GM19025 (cell line): Measurements from ENCODE around the gene PDCD10.

ENCODE experiments used
- ATAC-seq: cut with Tn5 transposase; IDR thresholded peaks from one replicate; pipeline ENCODE4 v1.9.1; 2021; ENCODE audit warnings: mild to moderate bottlenecking, low read depth, moderate library complexity; ENCODE audit not compliant: unreplicated experiment

Gene PDCD10

DNA sequence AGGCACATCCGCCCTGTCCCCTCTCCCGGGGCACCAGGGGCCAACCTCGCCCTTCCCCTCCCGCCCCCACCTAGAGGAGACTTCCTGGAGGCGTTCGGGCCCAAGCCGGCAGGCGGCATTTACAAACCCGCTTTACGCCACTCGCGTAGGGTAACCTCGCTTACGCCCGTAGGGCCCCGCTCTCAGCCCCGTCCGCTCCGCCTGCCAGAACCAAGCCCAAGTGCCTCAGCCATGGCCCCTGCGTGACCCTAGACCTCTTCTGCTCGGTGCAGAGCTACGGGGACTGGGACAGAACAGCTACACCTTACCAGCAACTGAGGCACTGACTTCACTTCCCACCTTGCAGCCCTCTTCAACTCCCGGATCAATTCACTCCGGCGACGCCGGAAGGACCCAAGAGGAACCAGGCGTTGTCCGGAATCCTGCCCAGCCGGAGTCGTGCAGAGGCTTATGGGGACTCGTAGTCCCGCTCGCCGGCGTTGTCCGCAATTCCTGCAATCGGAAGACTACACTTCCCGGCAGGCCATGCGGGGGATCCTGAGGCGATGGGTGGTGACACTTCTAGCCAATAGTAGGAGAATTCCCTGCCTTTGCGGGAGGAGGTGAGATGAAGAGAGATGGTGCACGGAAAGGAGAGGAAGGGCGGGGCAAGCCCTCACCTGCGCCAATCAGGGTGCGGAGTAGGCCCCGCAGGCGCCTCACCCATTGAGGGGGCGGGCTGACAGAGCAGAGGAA is at the start of gene PDCD10:
TSS of gene PDCD10 (minus strand) at position 395 of the 735 bp plus-strand sequence. CDS start 14,735 bp downstream, outside the sequence.
- ATAC-seq: peak; percentile 79

DNA sequence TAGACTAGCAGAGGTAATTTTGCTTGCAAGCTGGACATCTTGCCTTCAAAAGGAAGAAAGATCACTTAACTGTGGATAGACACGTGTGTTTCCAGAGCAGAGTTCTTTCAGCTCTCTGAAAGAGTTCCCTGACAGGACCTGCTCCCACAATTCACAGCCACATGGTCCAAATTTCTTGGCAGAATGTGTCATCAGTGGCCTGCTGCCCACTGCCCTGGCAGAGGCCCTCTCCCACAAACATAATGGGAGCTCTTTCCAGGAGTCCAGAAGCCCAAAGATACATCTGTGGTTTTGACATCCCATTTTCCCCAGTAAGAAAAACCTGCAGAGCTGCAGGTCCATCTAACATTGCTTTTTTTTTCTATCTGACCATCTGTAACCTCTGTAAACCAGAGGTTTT is 49.1 kb upstream of the PDCD10 start:
- ATAC-seq: no peak

DNA sequence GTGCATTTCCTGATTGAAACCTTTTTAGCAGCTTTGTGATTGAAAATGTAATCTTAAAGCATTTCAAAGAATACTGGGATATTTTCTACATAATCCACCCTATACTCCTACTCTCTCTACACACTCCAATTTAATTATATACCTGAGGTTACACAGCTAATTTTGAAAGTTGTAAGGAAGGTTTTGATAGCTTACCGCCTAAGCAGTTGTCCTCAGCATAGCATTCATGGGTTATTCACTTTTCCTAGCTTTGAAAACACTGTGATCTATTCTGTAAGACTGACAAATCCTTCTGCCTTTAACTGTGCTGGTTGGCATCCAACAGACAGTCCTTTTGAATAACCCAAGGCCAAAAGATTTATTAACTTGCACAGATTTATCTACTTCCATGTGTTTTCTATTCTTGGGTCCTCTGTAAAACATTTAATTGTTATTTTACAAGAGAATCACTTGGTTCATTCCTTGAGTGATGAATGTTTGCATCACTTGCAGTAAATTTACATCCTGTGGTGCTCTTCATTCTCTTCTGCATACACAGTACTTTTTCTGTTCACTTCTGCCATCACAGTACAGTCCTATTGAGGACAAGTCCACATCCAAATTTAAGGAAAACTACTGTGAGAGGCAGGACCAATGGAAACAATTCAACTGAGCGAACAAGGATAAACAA is 45.7 kb upstream of the PDCD10 start:
- no peak for ATAC-seq

DNA sequence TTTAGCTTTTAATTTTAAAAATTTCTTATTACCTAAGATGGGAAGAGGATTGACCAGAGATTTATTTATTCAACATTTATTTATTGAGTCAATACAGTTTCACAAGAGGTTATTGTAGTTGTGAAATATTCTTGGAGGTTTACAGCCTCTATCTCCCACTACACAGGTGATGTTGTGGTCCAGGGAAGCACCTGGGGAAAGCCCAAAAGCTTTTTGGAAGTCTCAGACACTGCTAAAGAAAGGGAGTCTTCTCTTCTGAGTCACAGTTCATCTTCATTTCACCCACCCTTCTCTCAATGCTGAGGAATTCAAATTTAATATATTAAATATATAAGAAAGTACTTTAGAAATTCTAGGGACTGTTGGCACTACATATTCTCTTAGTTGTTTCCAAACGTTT is 42.7 kb upstream of the PDCD10 start:
- ATAC-seq: no peak

DNA sequence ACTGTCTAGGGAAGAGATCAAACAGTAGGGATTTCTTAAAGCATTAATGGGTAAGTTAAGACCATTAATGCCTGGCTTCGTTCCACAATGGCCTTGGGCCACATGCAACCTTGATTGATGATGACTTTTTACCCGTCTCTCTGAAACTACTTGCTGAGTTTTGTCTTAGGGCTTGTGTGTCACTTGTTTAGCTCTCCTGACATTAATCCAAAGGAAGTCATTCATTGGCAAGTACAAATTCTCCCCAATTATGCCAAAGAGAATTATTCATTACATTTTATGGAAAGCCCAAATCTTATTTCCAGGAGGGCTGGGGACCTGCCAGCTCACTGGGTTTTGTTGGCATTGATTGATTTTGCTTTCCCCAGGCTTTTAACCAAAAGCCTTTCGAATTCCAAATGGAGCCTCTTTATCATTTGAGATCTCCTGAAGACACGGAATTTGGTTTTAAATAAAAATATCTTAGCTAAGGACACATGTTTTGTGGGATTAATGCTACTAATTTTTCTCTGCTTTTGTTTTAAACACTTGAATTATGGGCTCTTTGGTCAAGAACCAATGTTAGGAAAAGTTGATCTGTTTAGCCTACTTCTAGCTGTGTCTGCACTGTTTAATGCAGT is 41.5 kb upstream of the PDCD10 start:
- no peak for ATAC-seq

DNA sequence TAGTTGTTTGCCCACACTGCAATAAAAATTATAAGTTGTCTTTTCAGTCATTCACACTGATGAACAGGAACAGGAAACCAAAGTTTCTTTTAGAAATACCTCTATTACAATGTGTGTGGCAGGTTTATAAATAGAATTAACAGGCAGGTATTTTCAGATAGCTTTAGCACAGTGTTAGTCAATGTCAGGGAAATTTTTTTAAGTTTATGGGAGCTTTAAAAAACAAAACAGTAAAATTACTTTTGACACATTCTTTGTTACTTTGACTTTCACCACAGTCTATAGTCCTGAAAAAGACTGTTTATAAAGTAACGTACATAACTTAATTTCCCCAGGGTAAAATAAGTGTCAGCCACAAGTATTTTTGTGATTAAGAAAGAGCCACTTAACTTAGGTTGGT is 38.9 kb upstream of the PDCD10 start:
- ATAC-seq: peak; percentile 55

DNA sequence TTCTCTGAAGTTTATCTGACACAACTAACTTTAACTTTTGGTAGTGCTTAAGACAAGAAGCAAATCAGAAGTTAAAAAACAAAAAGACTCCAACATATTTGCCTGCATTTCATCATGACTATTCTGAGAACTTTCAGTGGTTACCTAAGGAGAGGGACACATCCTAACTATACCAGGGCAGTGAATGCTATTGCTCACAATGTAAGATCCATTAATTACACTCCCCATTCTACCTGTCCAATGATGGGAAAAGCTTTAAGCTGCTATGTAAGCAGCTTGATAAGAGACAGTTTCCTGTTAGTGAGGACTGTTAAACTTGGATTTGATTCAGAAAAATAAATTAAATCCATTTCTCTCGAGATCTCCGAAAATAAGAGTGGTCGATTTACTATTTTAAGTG is 38.3 kb upstream of the PDCD10 start:
- ATAC-seq: peak; percentile 38

DNA sequence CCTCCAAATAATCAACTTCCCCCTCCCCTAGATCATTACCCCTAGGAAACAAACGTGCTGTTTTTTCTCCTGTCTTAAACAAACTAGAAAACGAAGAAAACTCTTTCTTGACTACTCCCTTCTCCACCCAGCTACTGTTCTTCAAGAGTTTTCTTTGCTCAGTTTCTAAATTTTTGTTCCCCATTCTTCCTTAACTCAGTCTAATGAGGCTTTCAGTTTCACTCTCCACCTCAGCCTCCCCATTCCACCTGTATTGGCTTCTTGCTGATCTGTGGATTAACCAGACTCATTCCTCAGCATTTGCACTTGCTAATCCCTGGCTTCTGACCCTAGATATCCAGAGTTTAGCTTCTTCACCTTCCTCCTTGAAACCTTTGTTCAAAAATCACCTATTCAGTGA is 27.6 kb upstream of the PDCD10 start:
- ATAC-seq: no peak

DNA sequence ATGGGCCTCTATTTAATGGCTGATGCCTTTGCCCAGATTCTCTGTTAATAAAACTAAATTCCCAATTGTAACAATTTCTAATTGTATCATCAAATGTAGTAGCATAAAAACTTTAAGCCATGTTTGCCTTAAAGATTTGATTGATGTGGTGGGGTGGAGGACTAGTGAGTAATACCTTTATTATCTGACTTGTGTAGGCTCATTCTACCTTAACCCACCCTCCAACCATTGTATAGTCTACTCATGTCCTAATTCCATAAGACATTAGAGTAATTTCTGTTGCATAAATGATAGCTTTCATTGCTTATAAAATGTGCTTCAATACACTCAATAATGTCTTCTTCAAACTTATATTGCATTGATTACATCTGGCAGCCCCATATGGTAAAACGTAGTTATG is 26.6 kb upstream of the PDCD10 start:
- ATAC-seq: no peak

DNA sequence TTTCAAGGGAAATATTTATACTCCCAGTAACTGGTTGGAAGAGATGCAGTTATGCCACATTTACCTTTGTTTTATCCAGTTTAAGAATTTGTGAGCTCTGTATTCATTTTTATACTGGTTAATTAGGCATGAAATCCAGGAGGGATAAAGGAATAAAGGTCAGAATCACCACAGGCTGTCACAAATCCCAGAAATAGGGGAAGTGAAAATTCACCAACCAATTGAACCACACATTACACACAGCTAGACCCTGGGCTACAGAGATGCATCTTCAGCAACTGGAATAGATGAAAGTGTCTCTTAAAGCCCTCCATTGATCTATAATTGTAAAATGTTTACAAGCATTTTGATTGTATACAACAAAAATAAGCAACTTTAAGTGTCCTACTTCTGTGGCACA is 19.4 kb upstream of the PDCD10 start:
- no peak for ATAC-seq

DNA sequence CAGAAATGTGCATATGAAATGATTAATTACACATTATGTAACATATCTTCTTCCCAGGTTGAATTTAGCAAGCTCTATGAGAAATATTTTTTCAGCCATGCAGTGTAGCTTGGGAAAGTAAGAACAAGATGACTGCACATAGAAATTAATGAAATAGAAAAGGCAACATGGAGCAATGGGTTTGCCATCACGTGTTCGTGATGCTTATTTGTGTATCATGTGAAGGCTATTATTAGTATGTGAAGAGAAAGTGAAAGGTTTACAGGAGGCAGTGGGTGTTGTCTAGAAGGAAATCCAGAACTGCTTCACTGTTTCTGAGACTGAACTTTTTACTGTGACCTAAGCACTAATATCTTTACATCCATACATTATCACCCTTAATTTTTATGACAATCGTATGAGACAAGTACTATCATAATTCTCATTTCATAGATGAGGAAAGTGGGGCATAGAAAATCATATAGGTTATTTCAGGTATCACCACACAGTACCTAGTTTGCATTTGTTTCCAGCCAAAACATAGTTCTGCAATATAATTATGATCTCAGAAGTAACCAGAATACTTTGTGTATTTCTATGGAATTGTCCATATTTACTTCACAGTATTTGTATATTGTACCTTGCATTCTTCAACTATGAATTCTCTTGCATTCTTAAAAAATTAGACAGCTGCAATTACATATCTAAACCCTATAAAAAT is 15.7 kb upstream of the PDCD10 start:
- peak; percentile 97 for ATAC-seq

DNA sequence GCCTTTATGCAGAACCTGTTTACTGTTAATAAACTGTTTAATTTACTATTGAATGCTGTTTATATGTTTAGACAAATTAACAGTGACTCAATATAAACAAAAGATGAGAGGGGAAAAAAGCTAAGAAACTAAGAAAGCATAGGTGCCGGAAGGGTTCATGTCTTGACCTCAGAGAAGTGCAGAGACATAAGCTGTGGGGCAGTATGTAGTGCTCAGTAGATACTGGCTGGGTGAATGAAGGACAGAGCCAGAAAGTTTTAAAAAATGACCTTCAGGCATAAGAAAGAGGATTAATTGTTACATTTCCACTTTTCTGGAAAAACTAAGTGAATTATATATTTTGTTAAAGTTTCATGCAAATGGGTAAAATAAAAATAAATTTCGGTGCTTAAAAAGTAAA is 15.0 kb upstream of the PDCD10 start:
- ATAC-seq: no peak

DNA sequence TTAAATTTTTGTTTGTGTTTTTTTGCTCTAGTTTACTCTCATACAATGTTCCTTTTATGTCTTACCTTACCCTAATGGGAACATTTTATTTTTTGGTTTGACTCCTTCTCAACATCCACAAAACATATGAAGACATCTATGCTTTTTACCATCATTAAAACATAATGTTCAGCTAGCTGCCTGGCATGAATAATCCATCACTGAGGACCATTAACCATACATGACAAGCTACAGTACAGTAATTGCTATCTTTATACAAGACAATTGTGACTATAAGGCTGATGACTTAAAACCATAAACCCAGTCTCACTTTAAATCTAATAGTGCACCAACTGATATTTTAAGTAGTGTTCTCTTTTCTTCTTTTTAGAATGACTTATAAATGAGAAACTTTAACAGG is 14.5 kb upstream of the PDCD10 start:
- no peak for ATAC-seq

DNA sequence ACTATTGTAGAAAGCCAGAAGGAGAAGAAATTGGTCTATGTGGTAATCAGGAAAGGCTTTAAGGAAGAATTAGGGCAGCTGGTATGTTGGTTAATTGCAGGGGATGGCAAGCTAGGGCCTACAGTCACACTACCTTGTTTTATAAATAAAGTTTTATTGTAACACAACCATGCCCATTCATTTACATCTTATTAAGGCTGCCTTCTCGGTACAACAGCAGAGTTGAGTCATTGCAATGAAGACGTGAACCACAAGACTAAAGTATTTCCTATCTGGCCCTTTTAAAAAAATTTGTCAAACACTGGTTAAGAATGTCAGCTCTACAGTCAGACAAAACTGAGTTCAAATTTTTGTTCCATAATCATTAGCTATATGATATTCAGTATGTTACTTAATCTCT is 9.1 kb upstream of the PDCD10 start:
- ATAC-seq: no peak

DNA sequence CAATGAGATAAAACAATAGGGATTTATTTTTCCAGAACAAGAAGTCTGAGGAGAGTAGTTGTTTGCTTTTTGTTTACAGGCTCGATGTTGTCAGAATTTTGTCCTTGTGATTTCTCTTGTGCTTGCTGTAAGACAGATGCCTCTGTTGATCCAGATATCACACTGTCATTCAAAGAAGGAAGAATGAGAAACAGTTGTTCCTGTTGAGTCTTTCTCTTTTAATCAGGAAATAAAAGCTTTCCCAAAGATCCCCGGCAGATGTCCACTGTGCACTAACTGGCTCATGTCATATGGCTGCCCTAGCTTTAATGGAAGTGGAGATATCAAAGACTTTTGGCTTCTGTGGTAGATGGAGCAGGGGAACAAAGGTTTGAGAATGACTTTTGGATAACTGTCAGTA is 7.6 kb upstream of the PDCD10 start:
- no peak for ATAC-seq

DNA sequence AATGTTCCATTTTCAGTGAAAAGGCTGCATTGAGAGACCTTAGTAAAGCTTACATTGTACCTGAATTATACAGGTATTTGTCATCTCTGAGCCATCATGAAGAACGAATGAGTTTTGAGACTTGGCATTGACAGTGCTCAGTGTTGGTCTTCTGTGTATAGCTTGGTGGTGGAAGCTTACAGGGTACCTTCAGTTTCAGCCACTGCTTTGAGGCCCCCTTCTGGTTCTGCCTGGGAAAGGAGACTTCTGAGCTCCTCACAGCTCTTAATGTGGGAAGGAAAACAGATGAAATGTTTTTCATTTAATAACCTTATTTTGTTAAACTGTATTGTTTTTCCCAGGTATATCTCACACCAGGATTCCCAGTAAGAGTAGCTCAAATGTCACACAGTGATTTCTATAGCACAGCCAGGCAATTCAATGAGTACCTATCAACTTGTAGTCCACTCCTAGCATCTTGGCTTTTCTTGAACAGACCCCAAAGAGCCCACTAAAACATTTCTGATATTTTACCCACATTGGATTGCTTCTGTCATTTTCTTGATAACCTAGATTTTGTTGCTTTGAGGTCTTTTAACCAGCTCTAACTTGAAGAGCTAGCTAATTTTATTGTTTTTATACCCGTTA is 6.4 kb upstream of the PDCD10 start:
- ATAC-seq: peak; percentile 93

DNA sequence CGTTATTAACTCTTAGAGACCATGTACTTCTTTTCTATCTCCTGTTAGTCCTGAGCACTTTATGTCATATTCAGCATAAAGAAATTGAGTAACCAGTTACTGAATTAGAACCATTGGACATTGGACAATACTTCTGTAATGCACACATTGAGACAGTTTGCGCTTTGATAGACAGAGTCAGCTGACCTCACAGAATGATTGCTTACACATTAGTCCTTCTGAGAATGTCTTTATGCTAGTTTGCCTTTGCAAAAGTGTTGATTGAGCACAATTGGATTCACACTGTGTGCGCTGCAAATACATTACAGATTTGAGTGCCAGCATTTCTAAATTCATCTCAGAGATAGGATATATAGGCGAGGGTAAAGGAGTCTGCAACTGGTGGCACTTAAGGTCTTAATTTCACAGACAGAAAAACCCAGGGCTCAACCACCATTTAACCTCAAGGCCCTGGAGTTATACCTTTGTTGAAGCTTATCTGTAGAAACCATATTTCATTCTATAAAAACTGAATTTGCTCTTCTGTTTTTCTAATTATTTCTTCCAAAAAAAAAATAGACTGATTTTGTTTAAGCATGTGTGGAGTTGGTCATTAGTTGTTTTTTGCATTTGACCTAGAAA is 4.6 kb upstream of the PDCD10 start:
- no peak for ATAC-seq

DNA sequence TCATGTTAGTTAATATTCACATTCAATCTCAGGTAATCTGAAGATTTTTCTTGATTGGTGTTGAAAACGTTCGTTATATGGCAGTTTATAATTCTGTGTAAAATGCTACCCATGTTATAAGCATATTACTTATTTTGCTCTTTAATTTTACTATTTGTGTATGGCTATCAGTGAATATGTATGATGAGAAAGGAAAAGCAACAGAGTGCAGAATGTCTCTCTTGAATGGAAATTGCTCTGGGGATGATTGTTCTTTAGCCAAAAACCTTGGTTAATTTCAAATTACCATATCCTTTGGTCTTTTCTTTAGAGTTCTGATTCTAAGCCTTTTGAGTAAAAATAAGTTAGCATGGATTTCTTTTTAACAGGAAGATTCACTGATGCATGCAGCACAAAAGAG is 3.3 kb upstream of the PDCD10 start:
- no peak for ATAC-seq

DNA sequence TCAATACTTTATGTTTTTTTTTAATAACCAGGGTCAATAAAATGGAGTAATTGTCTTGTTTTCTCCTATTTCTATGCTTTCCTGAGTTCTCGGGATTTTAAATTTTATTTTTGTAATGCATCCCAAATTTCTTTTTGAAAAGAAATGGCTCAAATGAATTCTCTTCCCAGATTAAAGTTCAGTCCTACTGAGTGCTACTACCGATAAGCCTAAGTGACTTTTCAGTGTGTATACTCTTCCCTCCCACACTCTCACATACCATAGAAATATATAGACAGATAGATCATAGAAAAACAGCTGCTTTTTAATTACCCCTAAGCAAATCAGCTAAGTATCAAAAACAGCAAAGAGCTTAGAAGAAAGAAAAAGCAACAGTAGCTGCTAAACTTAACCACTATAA is 2.3 kb upstream of the PDCD10 start:
- ATAC-seq: no peak

DNA sequence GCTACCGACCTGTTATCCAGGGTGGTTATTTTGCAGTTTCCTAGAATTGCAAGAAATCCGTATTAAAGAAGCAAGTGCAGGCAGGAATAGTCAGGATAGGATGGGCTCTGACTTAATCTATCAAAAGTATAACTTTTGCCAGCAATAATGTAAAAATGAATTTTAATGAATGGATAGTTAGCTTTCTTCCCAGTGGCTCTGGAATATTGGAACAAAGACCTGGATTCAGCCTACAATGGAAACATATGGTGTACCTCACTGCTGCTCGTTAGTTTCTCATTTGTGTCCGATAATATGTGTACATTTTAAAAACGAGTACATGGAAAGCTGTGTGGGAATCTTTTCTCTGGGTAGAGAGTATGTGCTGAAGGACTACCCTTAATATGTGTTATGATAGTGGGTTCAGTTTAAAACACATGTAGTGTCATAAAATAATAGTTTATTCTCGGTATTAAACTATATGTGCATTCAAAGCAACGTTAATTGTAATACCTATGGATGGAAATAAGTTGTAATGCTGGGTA is 1.6 kb upstream of the PDCD10 start:
- no peak for ATAC-seq
